Measurements from ENCODE around the gene SCFD2. TPM values are rescaled to one million over a fixed set of nuclear protein-coding genes. Genes with fewer than 3 reads are reported as not detected.

The SCFD2 gene
- total RNA-seq, 1 experiment from 2014 or later, result 19.2 TPM

GRCh38 chr4:53043891-53044650 lies 321.8 kb downstream of the SCFD2 start:
- CTCF ChIA-PET, result interaction anchor here (0.6 kb wide), 1 partner anchor 10 kb away, joined by 4 read pairs; no protein-coding TSS in a partner anchor
- DNase-seq (ENCODE audit: unreplicated experiment), result no peak
- TF ChIP-seq CTCF (IDR thresholded peaks at IDR 0.05; ENCODE audit: unreplicated experiment), result no peak
- Mint-ChIP-seq H3K27ac (ENCODE audit: low read depth, unreplicated experiment) (no peak overlapping the region), H3K36me3 (ENCODE audit: insufficient read depth, unreplicated experiment) (no peaks in the 10 kb centered on the region), H3K4me3 (ENCODE audit: unreplicated experiment) (no peak overlapping the region), H3K27me3 (ENCODE audit: insufficient read depth, unreplicated experiment) (no peaks in the 10 kb centered on the region), H3K4me1 (ENCODE audit: insufficient read depth, unreplicated experiment) (no peaks in the 10 kb centered on the region), H3K9me3 (ENCODE audit: unreplicated experiment) (no peaks in the 10 kb centered on the region)
- POLR2A ChIA-PET, result interaction anchor here (0.7 kb wide), 1 partner anchor 25 kb away, joined by 3 read pairs; no protein-coding TSS in a partner anchor
- no TSS peak for BruUV-seq (replicated peaks)
- intact Hi-C loops (cut with micrococcal nuclease), result no loop called here

DNA sequence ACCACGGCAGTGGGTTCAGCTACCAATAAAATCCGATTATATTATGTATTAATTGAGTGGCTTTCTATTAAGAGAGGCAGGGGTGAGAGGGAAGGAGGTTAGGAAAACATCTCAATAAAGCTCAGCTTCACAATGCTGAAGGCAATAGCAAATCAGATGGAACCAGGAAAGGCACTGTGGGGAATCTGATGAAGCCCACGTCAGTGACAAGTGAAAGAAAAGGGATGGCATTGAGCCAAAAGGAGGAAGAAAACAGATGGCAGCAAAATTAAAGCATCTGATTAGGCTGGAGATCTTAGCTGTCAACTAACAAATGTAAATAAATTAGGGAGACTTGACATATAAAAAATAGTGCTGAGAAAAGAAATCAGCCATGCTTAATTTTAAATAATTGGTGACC lies 322.8 kb downstream of the SCFD2 start:
- Mint-ChIP-seq H3K4me3 (ENCODE audit: unreplicated experiment) (no peak overlapping the region), H3K27me3 (ENCODE audit: insufficient read depth, unreplicated experiment) (no peaks in the 10 kb centered on the region), H3K27ac (ENCODE audit: low read depth, unreplicated experiment) (peak overlapping the region; percentile 10), H3K4me1 (ENCODE audit: insufficient read depth, unreplicated experiment) (no peaks in the 10 kb centered on the region), H3K36me3 (ENCODE audit: insufficient read depth, unreplicated experiment) (no peaks in the 10 kb centered on the region), H3K9me3 (ENCODE audit: unreplicated experiment) (no peaks in the 10 kb centered on the region)
- BruUV-seq (replicated peaks), result no TSS peak
- no peak for DNase-seq (ENCODE audit: unreplicated experiment)
- CTCF ChIA-PET, result no interaction called here
- POLR2A ChIA-PET, result no interaction called here
- intact Hi-C loops (cut with micrococcal nuclease), result no loop called here
- no peak for TF ChIP-seq CTCF (IDR thresholded peaks at IDR 0.05; ENCODE audit: unreplicated experiment)

- no peak for TF ChIP-seq CTCF (IDR thresholded peaks at IDR 0.05; ENCODE audit: unreplicated experiment)
- ChIA-PET CTCF (no interaction called here), POLR2A (interaction anchor here (0.6 kb wide), 1 partner anchor 816 kb away, joined by 3 read pairs; no protein-coding TSS in a partner anchor)
- no peaks in the 10 kb centered on the region for H3K4me1 Mint-ChIP-seq (ENCODE audit: insufficient read depth, unreplicated experiment)
- H3K4me3 Mint-ChIP-seq (ENCODE audit: unreplicated experiment), result no peak overlapping the region
- intact Hi-C loops (cut with micrococcal nuclease), result no loop called here
- no peaks in the 10 kb centered on the region for H3K27me3 Mint-ChIP-seq (ENCODE audit: insufficient read depth, unreplicated experiment)
- H3K36me3 Mint-ChIP-seq (ENCODE audit: insufficient read depth, unreplicated experiment), result no peaks in the 10 kb centered on the region
- H3K27ac Mint-ChIP-seq (ENCODE audit: low read depth, unreplicated experiment), result no peak overlapping the region
- DNase-seq (ENCODE audit: unreplicated experiment), result no peak
- no TSS peak for BruUV-seq (replicated peaks)
- no peaks in the 10 kb centered on the region for H3K9me3 Mint-ChIP-seq (ENCODE audit: unreplicated experiment)
These were observed 325.0 kb downstream of the SCFD2 start for GRCh38 chr4:53040851-53041250.

GRCh38 chr4:53040459-53040815 lies 325.4 kb downstream of the SCFD2 start:
- Mint-ChIP-seq H3K36me3 (ENCODE audit: insufficient read depth, unreplicated experiment) (no peaks in the 10 kb centered on the region), H3K4me1 (ENCODE audit: insufficient read depth, unreplicated experiment) (no peaks in the 10 kb centered on the region), H3K27me3 (ENCODE audit: insufficient read depth, unreplicated experiment) (no peaks in the 10 kb centered on the region), H3K4me3 (ENCODE audit: unreplicated experiment) (no peak overlapping the region), H3K27ac (ENCODE audit: low read depth, unreplicated experiment) (no peak overlapping the region), H3K9me3 (ENCODE audit: unreplicated experiment) (no peaks in the 10 kb centered on the region)
- CTCF ChIA-PET, result no interaction called here
- no TSS peak for BruUV-seq (replicated peaks)
- POLR2A ChIA-PET, result interaction anchor here (0.6 kb wide), 1 partner anchor 815 kb away, joined by 3 read pairs; no protein-coding TSS in a partner anchor
- no peak for DNase-seq (ENCODE audit: unreplicated experiment)
- intact Hi-C loops (cut with micrococcal nuclease), result no loop called here
- TF ChIP-seq CTCF (IDR thresholded peaks at IDR 0.05; ENCODE audit: unreplicated experiment), result no peak
